Spinal cord (tissue), 10 donors: ENCODE data around the gene TECRL. TPM values are rescaled to one million over a fixed set of nuclear protein-coding genes. Genes with fewer than 3 reads are reported as not detected.
A peak's percentile ranks its signal among the peaks of the same experiment; 100 is the strongest.

Experiments
- DNase-seq, 6 donors: peaks; one replicate each; pipeline versions ENCODE4 v3.0.0 to v3.0.0-alpha.2; 2013 to 2015; ENCODE audit warnings: low spot score in 6 of 6, low read depth in 4 of 6
- H3K27ac ChIP-seq: one replicate; pipeline ENCODE4 v1.5.1; 2013; ENCODE audit warnings: low read depth, low read length, control low read depth
- H3K27me3 ChIP-seq: one replicate; pipeline ENCODE4 v1.6.1; 2013; ENCODE audit warnings: low read length; ENCODE audit not compliant: control insufficient read depth, insufficient read depth
- H3K36me3 ChIP-seq: one replicate; pipeline ENCODE4 v1.6.1; 2013; ENCODE audit warnings: low read length; ENCODE audit not compliant: control insufficient read depth, insufficient read depth
- H3K4me1 ChIP-seq: one replicate; pipeline ENCODE4 v1.6.1; 2013; ENCODE audit warnings: low read length; ENCODE audit not compliant: control insufficient read depth, insufficient read depth
- H3K4me3 ChIP-seq: one replicate; pipeline ENCODE4 v1.5.1; 2013; ENCODE audit warnings: low read depth, low read length, control low read depth
- H3K9me3 ChIP-seq: one replicate; pipeline ENCODE4 v1.6.1; 2013; ENCODE audit warnings: low read length; ENCODE audit not compliant: control insufficient read depth, insufficient read depth
- WGBS: methylation state at CpG from one replicate; pipeline ENCODE4 v1.1.5; 2013; ENCODE audit warnings: missing lambda C conversion rate; ENCODE audit not compliant: insufficient coverage; 5-methylcytosine and 5-hydroxymethylcytosine counted together
- polyA plus RNA-seq, 2 donors: library from polyadenylated mRNA; unstranded; fragments of 120-200 nt; gene quantifications; one replicate each; pipeline ENCODE4 v1.2.1, GENCODE V29; 2013; ENCODE audit not compliant: insufficient read length in 2 of 2
- small RNA-seq: library from RNA; depleted of rRNA; stranded (forward); fragments of <200 nt; gene quantifications from one replicate; pipeline ENCODE3, GENCODE V24; 2014; ENCODE audit warnings: low replicate concordance
- total RNA-seq, 2 donors: library from RNA; depleted of rRNA in 1 of 2; stranded (reverse); fragments of 120-200 nt in 1 of 2; fragments of >200 nt in 1 of 2; gene quantifications; one replicate each; pipeline versions ENCODE4 v1.2.3 to v1.2.4, GENCODE V29; 2013 to 2014
- donor health status: healthy.

The TECRL gene
- total and polyA plus RNA-seq, 4 donors: 0.06 to 0.08 TPM; not detected in 2

- H3K36me3 ChIP-seq: no peaks in the 10 kb centered on the region
- H3K27ac ChIP-seq: no peak overlapping the region
- H3K4me3 ChIP-seq: no peak overlapping the region
- H3K4me1 ChIP-seq: no peaks in the 10 kb centered on the region
- H3K9me3 ChIP-seq: no peaks in the 10 kb centered on the region
- DNase-seq: no peak
- no peaks in the 10 kb centered on the region for H3K27me3 ChIP-seq
These were observed 157.5 kb downstream of the TECRL start for GRCh38 chr4:64251781-64252180.

GRCh38 chr4:64250488-64250887 lies 158.8 kb downstream of the TECRL start:
- no peaks in the 10 kb centered on the region for H3K27me3 ChIP-seq
- no peak overlapping the region for H3K4me3 ChIP-seq
- H3K9me3 ChIP-seq: no peaks in the 10 kb centered on the region
- H3K36me3 ChIP-seq: no peaks in the 10 kb centered on the region
- DNase-seq: no peak
- no peaks in the 10 kb centered on the region for H3K4me1 ChIP-seq
- H3K27ac ChIP-seq: no peak overlapping the region

GRCh38 chr4:64250061-64250460 lies 159.2 kb downstream of the TECRL start:
- Histone ChIP-seq H3K27ac (no peak overlapping the region), H3K4me1 (no peaks in the 10 kb centered on the region), H3K27me3 (no peaks in the 10 kb centered on the region), H3K4me3 (no peak overlapping the region), H3K36me3 (no peaks in the 10 kb centered on the region), H3K9me3 (no peaks in the 10 kb centered on the region)
- DNase-seq: peak in 1 of 6 donors; percentile 9

- Histone ChIP-seq H3K4me1 (no peaks in the 10 kb centered on the region), H3K27me3 (no peaks in the 10 kb centered on the region), H3K36me3 (no peaks in the 10 kb centered on the region), H3K27ac (no peak overlapping the region), H3K4me3 (no peak overlapping the region), H3K9me3 (no peaks in the 10 kb centered on the region)
- peak in 2 of 6 donors; percentile 34 to 53 for DNase-seq
These were observed 161.1 kb downstream of the TECRL start for GRCh38 chr4:64248186-64248585.

- Histone ChIP-seq H3K4me1 (no peaks in the 10 kb centered on the region), H3K4me3 (no peak overlapping the region), H3K27ac (no peak overlapping the region), H3K27me3 (no peaks in the 10 kb centered on the region), H3K9me3 (peaks cover 20% of the 10 kb centered on the region), H3K36me3 (no peaks in the 10 kb centered on the region)
- DNase-seq: peak in 2 of 6 donors; percentile 13 to 18
- 57% methylated on average over 1 of the region's 3 CpGs for whole genome bisulfite sequencing
These were observed 178.4 kb downstream of the TECRL start for GRCh38 chr4:64230709-64231310.

Small RNA genes within 50 kb of the gene (small RNA-seq; reads per million reads assigned to genes)
- gene RNU6-191P: not detected
